Activated naive CD4-positive, alpha-beta T cell treated with anti-CD3 and anti-CD28 coated beads, Interleukin-2, amount 50 U/mL, for 72 hours (primary cell): ENCODE measurements around the gene KRTAP4-3. TPM values are rescaled to one million over a fixed set of nuclear protein-coding genes. Genes with fewer than 3 reads are reported as not detected.
A peak's percentile ranks its signal among the peaks of the same experiment; 100 is the strongest.
"Not testable (repeated sequence)": the region's sequence is repeated elsewhere in the genome, so short reads cannot be mapped to it uniquely, and the experiment has no call there.

Experiments
- ATAC-seq, 2 donors: fragments of 150-1000 bp; cut with Tn5 transposase; 2 replicates each; pipeline ENCODE4 v1.10.0; 2021; ENCODE audit warnings: mild to moderate bottlenecking in 2 of 2, moderate library complexity in 2 of 2
- DNase-seq, 2 donors: peaks; one replicate each; pipeline ENCODE4 v3.0.0; 2021 to 2022; ENCODE audit warnings: low spot score in 2 of 2
- H3K27ac Mint-ChIP-seq, 2 donors: one replicate each; pipeline ENCODE4 v1.8.0; 2022; ENCODE audit warnings: mild to moderate bottlenecking in 2 of 2, mixed read lengths in 2 of 2
- H3K36me3 Mint-ChIP-seq, 2 donors: one replicate each; pipeline ENCODE4 v1.8.0; 2022; ENCODE audit warnings: mixed read lengths in 2 of 2
- H3K9me3 Mint-ChIP-seq, 2 donors: one replicate each; pipeline ENCODE4 v1.8.0; 2022; ENCODE audit warnings: mixed read lengths in 2 of 2
- total RNA-seq, 2 donors: library from RNA; stranded (reverse); gene quantifications; one replicate each; pipeline ENCODE4 v1.2.3, GENCODE V29; 2022

KRTAP4-3 gene
- total RNA-seq, 2 donors from 2014 or later: not detected

DNA sequence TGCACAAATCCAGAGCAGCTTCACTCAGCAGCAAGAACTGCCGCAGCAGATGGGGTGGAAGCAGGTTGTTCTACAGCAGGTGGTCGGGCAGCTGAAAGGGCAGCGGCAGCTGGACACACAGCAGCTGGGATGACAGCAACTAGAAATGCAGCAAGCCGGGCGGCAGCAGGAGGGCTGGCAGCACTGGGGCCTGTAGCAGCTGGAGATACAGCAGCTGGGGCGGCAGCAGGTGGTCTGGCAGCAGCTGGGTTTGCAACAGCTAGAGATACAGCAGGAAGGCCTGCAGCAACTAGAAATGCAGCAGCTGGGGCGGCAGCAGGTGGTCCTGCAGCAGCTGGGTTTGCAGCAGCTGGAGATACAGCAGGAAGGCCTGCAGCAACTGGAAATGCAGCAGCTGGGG lies 460 bp downstream of the KRTAP4-3 start:
- Mint-ChIP-seq H3K36me3 (no peaks in the 10 kb centered on the region), H3K9me3 (no peaks in the 10 kb centered on the region), H3K27ac (no peak overlapping the region)
- DNase-seq: no peak
- no peak for ATAC-seq

DNA sequence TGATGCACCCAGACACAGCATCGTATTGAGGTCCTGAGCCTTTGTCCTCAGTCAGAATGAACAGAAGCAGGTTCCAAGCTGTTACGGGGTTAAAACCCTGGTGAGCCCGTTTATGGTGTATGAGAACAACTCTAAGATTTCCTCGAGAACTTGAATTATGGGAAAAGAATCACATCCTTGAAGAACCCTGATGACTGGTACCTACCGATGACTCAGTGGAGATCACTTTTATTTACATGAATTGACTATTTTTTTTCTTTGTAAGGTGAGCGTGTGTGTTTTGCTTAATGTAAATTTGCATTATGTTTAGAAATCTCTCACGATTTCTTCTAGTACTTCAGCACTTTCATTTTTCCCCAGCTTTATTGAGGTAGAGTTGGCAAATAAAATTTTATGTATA lies 4.2 kb downstream of the KRTAP4-3 start:
- Mint-ChIP-seq H3K9me3 (no peaks in the 10 kb centered on the region), H3K27ac (no peak overlapping the region), H3K36me3 (no peaks in the 10 kb centered on the region)
- ATAC-seq: no peak
- no peak for DNase-seq

DNA sequence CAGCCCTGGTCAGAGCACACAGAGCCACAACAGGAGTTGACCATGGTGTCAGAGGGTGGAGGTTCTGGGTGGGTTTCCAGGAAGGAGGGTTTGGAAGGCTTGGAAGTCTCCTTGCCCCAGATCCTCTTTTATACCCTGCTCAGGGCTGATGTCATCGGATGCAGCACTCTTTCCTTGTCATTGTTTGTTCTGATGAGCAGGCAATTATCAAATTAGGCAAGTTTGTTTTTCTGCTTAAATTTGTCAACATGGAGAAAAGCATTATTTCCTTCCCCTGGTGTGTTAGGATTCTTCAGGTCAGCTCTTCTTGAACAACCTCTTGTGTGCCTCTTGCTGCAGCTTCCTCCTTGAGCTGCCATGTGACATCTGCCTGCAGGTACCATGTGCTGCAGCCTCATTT lies 7.4 kb downstream of the KRTAP4-3 start, which contains the start of gene KRTAP4-4:
Gene KRTAP4-4 (minus strand): TSS at position 101 of the 400 bp plus-strand sequence. CDS start 57 bp downstream, at position 44.
- no peak for ATAC-seq
- Mint-ChIP-seq H3K36me3 (no peaks in the 10 kb centered on the region), H3K27ac (no peak within 1 kb of the TSS), H3K9me3 (no peaks in the 10 kb centered on the region)
- DNase-seq: no peak

DNA sequence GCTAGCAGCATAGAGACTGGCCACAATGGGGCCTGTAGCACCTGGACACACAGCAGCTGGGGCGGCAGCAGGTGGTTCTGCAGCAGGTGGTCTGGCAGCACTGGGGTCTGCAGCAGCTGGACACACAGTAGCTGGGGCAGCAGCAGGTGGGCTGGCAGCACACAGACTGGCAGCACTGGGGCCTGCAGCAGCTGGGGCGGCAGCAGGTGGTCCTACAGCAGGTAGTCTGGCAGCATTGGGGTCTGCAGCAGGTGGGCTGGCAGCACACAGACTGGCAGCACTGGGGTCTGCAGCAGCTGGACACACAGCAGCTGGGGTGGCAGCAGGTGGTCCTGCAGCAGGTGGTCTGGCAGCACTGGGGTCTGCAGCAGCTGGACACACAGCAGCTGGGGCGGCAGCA lies 7.8 kb downstream of the KRTAP4-3 start:
- not testable (repeated sequence) for H3K36me3 Mint-ChIP-seq, ATAC-seq

DNA sequence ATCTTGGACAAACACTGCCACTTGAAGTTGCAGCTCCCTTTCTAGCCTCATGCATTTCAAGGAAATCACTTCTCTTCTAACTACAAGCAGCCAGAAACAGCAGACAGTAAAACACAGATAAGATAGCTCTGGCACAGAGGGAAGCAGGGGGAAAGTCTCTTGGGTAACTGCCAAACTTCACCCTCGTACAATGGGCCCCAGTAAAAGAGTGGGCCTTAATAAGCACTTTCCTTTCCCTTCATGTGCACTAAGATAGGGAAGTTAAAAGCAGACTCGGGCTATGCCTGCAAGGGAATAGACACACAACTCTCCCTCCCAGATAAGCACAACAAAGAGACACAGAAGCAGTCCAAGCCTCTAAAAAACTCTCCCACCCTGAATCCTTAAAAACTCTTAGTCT lies 14.2 kb downstream of the KRTAP4-3 start:
- Mint-ChIP-seq H3K9me3 (no peaks in the 10 kb centered on the region), H3K36me3 (no peaks in the 10 kb centered on the region), H3K27ac (no peak overlapping the region)
- no peak for DNase-seq
- ATAC-seq: no peak

More for the DNA sequence above, 7.8 kb downstream of the KRTAP4-3 start:
- not testable (repeated sequence) for H3K27ac Mint-ChIP-seq, DNase-seq, H3K9me3 Mint-ChIP-seq

DNA sequence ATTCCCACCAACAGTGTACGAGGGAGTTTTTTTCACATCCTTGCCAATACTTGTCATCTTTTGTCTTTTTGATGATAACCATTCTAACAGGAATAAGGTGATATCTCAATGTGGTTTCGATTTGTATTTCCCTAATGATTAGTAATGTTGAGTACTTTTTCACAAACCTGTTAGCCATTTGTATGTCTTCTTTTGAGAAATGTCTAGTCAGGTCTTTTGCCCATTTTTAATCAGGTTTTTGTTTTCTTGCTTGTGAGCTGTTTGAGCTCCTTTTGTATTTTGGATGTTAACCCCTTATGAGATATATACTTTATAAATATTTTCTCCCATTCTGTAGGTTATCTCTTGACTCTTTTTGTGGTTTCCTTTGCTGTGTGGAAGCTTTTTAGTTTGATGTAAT lies 16.5 kb downstream of the KRTAP4-3 start:
- no peak for ATAC-seq
- no peak for DNase-seq
- Mint-ChIP-seq H3K9me3 (no peaks in the 10 kb centered on the region), H3K27ac (no peak overlapping the region), H3K36me3 (no peaks in the 10 kb centered on the region)

DNA sequence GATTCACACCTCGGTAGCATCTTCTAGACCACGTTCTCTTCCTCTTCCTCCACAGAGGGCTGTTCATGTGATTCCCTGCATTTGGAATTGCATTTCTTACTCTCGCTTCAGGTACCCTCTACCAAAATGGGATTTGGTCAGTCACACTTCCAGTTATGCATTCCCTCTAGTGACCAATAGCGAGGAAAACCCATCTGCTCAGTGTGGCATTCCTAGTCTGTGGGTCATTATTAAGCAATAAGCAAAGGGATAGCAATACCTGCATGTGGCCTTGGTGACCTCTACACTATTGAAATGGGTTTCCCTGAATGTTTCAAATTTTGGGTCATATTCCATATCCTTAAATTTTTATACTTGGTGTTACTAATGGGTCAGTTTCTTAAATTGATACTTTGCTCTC lies 18.0 kb downstream of the KRTAP4-3 start:
- DNase-seq (no peak), ATAC-seq (no peak)
- no peaks in the 10 kb centered on the region for H3K36me3 Mint-ChIP-seq
- no peaks in the 10 kb centered on the region for H3K9me3 Mint-ChIP-seq
- no peak overlapping the region for H3K27ac Mint-ChIP-seq

DNA sequence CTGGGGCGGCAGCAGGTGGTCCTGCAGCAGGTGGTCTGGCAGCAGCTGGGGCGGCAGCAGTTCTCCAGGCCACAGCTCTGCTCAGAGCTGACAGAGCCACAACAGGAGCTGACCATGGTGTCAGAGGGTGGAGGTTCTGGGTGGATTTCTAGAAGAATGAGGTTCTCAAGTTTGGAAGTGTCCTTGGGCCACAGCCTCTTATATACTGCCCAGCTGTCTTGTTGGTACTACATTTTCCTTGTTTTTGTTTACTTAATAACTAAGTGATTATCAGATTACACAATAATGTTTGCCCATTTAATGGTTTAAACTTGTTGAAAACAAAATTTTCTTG lies 18.4 kb downstream of the KRTAP4-3 start, which contains the start of gene KRTAP4-5:
Gene KRTAP4-5 (minus strand): TSS at position 174 of the 334 bp plus-strand sequence. CDS start 58 bp downstream, at position 116.
- no peaks in the 10 kb centered on the region for H3K9me3 Mint-ChIP-seq
- no peak for ATAC-seq
- H3K27ac Mint-ChIP-seq: peak within 1 kb of the TSS in 1 of 2 donors; percentile 23
- DNase-seq: no peak
- no peaks in the 10 kb centered on the region for H3K36me3 Mint-ChIP-seq

DNA sequence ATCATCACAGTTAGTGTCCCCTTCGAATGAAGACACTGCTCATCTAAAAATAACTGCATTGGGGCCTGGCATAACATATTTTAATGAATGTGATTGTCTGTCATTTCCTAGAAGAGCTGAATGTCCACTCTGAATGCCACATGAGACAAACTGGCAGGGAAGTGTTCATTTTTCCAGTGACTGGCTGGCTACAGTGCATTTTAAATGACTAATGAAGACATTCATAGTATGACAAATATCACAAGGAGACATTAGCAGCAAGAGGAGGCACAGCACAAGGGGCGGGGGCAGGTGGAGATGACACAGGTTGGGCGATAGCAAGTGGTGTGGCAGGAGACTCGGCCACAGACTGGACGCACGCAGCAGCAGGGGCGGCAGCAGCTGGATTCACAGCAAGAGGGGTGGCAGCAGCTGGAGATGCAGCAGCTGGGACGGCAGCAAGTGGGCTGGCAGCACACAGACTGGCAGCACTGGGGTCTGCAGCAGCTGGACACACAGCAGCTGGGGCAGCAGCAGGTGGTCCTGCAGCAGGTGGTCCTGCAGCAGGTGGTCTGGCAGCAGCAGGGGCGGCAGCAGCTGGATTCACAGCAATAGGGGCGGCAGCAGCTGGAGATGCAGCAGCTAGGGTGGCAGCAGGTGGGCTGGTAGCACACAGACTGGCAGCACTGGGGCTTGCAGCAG lies 18.9 kb downstream of the KRTAP4-3 start:
- DNase-seq, H3K9me3 Mint-ChIP-seq, ATAC-seq, H3K36me3 Mint-ChIP-seq: not testable (repeated sequence)
- H3K27ac Mint-ChIP-seq: peak overlapping the region in 1 of 2 donors; percentile 23

DNA sequence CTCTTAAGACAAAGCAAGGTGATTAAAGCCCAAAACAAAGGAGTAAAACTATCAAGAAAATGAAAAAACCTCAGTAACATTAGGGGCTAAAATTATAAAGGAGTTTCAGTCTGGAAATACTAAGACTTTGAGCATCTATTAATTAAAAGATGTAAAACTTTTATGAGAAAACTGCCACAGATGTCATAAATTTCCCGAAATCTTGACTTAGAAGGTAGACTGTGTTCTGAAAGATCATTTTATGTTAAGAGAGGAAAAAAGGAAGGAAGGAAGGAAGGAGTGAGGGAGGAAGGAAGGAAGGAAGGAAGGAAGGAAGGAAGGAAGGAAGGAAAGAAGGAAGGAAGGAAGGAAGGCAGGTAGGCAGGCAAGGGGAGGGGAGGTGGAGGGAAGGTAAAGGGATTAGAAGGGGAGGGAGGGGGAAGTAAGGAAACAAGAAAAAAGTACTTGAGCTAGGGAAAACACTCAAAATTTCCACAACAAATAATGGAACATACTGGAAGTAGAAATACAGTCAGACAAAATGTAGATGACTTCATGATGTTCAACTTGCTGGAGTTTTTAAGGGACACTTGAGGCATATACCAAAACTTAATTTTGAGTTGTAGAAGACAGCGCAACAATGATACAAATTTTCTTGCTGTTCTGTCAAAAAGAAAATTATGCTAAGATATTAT lies 20.4 kb downstream of the KRTAP4-3 start:
- ATAC-seq (no peak), DNase-seq (no peak)
- peaks cover 10% of the 10 kb centered on the region in 2 donors for H3K9me3 Mint-ChIP-seq
- peaks cover 11 to 13% of the 10 kb centered on the region in 2 donors for H3K36me3 Mint-ChIP-seq
- no peak overlapping the region for H3K27ac Mint-ChIP-seq

DNA sequence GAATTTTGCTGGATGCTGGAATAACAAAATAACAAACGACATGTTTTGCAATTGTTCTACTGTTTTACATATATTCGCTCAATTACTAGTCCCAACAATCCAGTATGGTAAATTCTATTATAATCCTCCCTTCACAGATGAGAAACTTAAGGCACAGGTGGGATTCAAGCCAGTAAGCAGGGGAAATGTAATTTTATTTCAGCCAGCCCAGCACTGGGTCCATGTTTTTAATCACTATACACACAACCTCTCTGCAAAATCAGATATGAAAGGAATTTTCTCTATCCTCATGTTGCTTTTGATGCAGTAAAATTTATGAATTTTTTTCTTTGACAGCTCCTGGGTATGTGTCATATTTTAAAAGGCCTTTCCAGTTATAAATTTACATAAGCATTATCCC lies 22.8 kb downstream of the KRTAP4-3 start:
- Mint-ChIP-seq H3K36me3 (peaks cover 19 to 26% of the 10 kb centered on the region in 2 donors), H3K27ac (no peak overlapping the region), H3K9me3 (peaks cover 20 to 26% of the 10 kb centered on the region in 2 donors)
- DNase-seq (no peak), ATAC-seq (no peak)

DNA sequence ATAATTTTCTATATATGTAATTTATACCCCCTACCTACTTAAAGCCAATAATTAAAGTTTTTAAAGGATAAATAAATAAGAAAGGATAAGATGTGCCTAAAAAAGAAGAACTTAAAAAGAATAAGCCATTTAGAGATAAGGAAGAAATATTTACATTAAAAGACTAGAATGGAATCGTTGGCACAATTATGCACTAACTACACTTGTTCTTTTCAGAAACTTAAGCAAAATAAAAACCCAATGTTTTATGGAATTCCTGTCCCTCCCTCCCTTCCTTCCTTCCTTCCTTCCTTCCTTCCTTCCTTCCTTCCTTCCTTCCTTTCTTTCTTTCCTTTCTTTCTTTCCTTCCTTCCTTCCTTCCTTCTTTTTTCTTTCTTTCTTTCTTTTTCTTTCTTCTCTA lies 23.2 kb downstream of the KRTAP4-3 start:
- no peak overlapping the region for H3K27ac Mint-ChIP-seq
- no peak for ATAC-seq
- H3K9me3 Mint-ChIP-seq: peaks cover 20 to 27% of the 10 kb centered on the region in 2 donors
- DNase-seq: no peak
- H3K36me3 Mint-ChIP-seq: peaks cover 23 to 27% of the 10 kb centered on the region in 2 donors

DNA sequence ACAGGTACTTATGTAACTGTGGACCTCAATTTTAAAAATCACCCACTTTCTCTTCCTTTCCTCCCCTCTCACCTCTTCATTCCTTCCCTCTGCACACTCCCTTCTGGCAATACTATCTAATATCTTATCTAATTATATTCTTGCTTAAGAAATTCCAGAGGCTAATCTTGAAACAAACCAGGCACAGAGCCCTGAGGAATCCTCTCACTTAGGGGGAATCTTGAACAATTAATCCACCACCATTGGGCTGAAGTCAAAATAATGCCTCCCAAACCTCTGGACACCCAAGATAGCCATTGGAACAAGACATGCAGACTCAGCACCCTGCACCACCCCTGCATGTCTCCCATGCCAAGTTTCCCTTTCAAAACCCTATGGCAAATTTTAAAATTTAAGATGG lies 26.7 kb downstream of the KRTAP4-3 start:
- no peak for ATAC-seq
- H3K36me3 Mint-ChIP-seq: peaks cover 28 to 32% of the 10 kb centered on the region in 2 donors
- no peak for DNase-seq
- H3K27ac Mint-ChIP-seq: no peak overlapping the region
- H3K9me3 Mint-ChIP-seq: peaks cover 28 to 45% of the 10 kb centered on the region in 2 donors

DNA sequence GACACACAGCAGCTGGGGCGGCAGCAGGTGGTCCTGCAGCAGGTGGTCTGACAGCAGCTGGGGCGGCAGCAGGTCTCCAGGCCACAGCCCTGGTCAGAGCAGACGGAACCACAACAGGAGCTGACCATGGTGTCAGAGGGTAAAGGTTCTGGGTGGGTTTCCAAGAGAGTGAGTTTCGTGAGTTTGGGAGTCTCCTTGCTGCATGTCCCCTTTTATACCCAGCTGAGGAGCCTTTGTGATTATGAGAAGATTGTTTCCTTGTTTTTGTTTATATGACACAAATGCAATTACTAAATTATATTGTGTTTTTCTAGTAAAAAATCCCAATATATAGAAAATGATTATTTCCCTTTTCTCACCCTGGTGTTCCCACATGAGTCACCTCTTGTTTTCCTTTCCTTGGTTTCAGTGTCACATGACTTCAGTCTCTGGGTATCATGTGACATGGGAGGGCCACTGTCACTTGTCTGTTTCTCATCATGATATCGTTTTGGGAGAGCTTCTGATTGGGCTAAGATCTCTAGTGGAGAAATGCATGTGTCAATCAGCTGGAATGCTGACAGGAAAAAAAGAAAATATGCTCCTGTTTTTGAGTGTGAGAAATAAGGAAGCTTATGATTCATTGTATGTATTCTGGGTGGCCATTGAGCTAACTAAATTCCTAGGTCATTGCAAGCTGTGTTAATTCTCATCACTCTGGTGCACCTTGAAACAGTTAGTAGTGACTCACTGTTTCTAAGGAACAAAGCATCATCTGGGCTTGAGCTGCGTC lies 27.5 kb downstream of the KRTAP4-3 start, which contains the start of gene KRTAP4-6:
Gene KRTAP4-6 (minus strand): TSS at position 185 of the 772 bp plus-strand sequence. CDS start 57 bp downstream, at position 128.
- Mint-ChIP-seq H3K9me3 (peaks cover 28 to 45% of the 10 kb centered on the region in 2 donors), H3K36me3 (peaks cover 28 to 32% of the 10 kb centered on the region in 2 donors), H3K27ac (peak within 1 kb of the TSS in 1 of 2 donors; percentile 11)
- no peak for ATAC-seq
- no peak for DNase-seq

DNA sequence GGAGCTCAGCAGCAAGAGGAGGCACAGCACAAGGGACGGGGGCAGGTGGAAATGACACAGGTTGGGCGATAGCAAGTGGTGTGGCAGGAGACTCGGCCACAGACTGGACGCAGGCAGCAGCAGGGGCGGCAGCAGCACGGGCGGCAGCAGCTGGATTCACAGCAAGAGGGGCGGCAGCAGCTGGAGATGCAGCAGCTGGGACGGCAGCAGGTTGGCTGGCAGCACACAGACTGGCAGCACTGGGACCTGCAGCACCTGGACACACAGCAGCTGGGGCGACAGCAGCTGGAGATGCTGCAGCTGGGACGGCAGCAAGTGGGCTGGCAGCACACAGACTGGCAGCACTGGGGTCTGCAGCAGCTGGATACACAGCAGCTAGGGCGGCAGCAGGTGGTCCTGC lies 28.2 kb downstream of the KRTAP4-3 start:
- ATAC-seq: not testable (repeated sequence)
- peaks cover 28 to 45% of the 10 kb centered on the region in 2 donors for H3K9me3 Mint-ChIP-seq
- H3K27ac Mint-ChIP-seq: peak overlapping the region in 1 of 2 donors; percentile 11

DNA sequence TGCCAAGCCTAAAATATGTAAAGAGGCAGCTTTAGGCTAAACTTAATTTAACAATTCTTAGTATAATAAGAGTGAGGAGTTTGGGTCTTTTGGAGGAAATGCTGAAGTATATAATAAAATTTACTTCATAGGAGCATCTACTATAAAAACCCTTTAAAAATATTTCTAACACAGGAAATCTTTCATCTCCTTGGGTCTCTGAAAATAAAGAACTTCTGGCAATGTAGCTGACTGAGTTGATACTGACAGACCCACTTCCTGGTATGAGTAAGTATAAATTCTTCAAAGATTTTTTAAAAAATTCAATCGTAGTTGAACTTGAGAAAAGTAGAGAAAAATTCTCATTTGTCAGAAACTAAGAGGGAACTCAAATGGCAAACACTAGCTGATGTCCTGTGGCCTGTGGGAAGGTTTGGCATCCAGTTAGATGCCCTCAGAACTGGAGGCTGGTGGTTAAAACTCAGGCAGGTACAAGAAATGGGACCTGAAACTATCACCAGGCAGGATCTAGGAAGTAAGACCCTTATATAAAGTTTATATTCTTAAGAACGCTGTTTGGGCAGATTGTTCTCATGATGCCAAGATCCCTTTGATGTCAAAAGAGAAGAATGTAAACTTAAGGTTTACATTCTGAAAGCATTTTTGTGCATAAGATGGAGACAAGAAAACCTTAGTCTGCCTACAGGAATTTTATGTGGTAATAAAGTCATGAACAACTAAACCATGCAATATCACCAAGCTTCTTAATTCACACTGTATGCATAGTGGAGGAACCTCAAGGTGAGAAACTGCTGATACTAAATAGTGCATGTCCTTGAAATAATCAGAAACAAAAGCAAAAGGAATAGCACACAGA lies 33.9 kb downstream of the KRTAP4-3 start:
- ATAC-seq: peak in 1 of 2 donors; percentile 20
- Mint-ChIP-seq H3K36me3 (no peaks in the 10 kb centered on the region), H3K27ac (no peak overlapping the region), H3K9me3 (peaks cover 4 to 13% of the 10 kb centered on the region in 2 donors)
- no peak for DNase-seq

More for the DNA sequence above, 28.2 kb downstream of the KRTAP4-3 start:
- DNase-seq: not testable (repeated sequence)
- peaks cover 28 to 32% of the 10 kb centered on the region in 2 donors for H3K36me3 Mint-ChIP-seq
